DLD1 (cell line): ENCODE measurements around the gene UTS2R.

Experiments used
- in situ Hi-C: cut with HindIII; loops from 2 replicates; pipeline ENCODE4 v1.10.0; 2017; ENCODE audit warnings: low sequenced_read_pairs

UTS2R gene

GRCh38 chr17:82386881-82387704 is 15.5 kb downstream of the UTS2R start:
- in situ Hi-C loops, result no loop called here

GRCh38 chr17:82387705-82388106 is 16.1 kb downstream of the UTS2R start:
- in situ Hi-C loops, result no loop called here

- in situ Hi-C loops, result no loop called here
Observed at GRCh38 chr17:82388223-82388921, 16.8 kb downstream of the UTS2R start.

- in situ Hi-C loops, result no loop called here
Observed at GRCh38 chr17:82388922-82389283, 17.3 kb downstream of the UTS2R start.

- in situ Hi-C loops, result no loop called here
Observed at GRCh38 chr17:82389379-82389778, 17.8 kb downstream of the UTS2R start.

GRCh38 chr17:82390015-82390859 is 18.7 kb downstream of the UTS2R start:
- in situ Hi-C loops, result no loop called here

- in situ Hi-C loops, result no loop called here
Observed at GRCh38 chr17:82390860-82391435, 19.4 kb downstream of the UTS2R start.

GRCh38 chr17:82391496-82392066 is 20.0 kb downstream of the UTS2R start:
- in situ Hi-C loops, result no loop called here

DNA sequence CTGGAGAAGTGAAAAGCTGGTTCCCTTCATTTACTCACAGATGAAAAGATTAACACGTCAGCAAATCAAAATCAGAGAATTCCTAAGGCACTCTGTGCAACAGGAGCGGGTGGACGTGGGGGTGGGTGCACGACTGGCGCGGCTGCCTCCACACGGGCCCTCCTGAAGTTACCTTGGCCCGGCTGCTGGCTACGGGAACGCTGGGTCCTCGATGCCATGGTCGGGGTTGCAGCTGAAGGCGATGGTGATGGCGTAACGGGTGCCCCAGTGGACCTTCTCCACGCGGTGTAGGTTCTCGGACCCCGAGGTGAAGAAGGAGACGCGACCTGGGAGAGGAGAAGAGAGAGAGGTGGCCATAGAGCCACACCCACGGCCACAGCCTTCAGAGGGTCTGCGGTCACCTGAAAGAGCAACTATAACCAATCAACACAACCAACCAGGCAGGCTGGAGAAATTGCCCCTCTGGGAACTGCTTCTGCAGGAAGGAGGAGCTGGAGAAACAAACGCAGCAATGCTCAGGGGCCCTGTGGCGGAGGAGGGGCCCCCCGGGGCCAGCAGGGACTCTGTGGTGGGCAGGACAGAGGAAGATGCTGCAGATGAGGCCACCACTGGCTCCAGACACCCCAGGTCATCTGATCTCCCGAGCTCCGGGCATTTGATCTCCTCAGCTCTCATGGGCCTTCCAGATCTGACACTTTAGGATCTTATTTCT is 20.8 kb downstream of the UTS2R start:
- in situ Hi-C loops, result no loop called here

GRCh38 chr17:82392941-82393340 is 21.4 kb downstream of the UTS2R start:
- in situ Hi-C loops, result no loop called here

GRCh38 chr17:82394278-82394677 is 22.7 kb downstream of the UTS2R start:
- in situ Hi-C loops, result no loop called here

- in situ Hi-C loops, result no loop called here
Observed at GRCh38 chr17:82396601-82397435, 25.3 kb downstream of the UTS2R start.

DNA sequence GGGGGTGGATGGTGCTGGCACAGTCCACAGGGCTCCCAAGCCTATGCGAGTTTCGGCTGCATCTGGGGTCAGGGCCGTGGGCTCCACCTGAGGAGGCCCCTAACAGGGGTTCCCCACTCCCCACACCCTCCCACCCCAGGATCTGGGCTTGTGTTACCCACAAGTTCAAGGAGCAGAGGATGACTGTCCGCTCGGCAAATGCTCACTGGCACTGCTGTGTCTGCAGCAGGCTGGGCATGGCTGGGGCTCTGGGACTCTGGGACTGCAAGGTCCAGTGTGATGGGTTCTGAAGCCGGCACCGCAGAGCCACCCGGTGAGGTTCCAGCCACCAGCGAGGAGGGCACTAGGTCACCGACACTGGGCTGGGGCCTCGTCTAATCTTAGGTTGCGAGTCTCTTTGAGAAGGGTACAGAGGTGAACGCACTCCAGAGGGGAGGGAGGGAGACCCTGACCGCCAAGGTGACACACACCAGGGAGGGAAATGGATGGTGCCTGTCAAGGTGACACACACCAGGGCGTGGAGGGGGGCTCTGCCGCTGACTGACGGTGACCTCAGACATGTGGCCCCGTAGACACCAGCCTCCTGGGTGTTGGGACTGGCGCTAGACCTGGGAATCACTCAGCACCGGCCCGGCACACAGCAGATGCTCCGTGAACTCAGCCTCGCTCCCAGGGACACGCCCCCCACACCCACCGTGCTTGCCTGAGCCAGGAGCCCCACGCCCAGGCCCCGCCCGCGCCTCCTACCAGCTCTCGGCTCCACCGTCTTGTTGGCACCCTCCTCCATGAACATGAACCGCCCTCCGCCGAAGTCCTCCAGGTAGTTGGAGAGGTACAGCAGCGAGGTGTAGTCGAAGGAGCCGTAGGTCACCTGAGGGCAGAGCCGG is 26.1 kb downstream of the UTS2R start:
- in situ Hi-C loops, result no loop called here

GRCh38 chr17:82399041-82399441 is 27.5 kb downstream of the UTS2R start:
- in situ Hi-C loops, result no loop called here

DNA sequence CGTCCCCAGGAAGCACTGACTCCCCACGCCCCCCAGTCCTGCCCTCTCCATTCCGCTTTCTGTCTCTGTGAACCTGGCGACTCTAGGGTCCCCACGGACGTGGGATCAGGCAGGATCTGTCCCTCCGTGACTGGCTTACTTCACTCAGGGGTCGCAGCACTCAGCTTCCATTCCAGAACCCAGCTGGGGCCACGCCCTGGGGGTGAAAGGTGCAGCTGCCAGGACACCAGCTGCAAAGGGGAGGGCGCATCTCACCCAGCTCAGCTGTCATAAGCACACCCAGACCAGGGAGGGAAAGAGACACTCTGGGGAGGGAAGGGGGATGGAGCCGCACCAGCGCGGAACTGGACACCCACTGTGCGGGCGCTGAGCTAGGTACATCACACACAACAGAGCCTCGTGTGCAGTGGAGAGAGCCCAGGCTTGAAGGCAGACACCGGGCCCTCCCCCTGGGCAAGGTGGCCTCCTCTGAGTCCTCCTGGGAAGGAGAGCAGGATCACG is 28.1 kb downstream of the UTS2R start:
- in situ Hi-C loops, result no loop called here

DNA sequence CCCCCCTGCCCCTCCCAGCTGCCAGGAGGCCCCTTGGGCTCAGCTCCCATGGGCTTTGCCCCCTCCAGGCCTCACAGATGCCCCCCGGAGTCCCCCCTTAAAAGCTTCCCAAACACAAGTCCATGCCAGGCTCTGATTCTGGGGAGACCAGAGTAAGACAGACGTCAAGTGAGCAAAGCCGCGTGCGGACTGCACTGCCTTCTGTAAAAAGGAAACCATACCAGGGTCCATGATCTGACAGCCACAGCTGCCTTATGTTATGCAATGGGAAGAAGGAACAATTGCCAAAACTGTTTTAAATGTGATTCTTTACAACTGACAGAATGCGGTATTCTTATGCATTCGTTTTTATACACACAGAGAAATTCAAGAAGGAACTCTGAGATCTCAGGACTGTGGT is 28.6 kb downstream of the UTS2R start:
- in situ Hi-C loops, result no loop called here

GRCh38 chr17:82400830-82401229 is 29.3 kb downstream of the UTS2R start:
- in situ Hi-C loops, result no loop called here

DNA sequence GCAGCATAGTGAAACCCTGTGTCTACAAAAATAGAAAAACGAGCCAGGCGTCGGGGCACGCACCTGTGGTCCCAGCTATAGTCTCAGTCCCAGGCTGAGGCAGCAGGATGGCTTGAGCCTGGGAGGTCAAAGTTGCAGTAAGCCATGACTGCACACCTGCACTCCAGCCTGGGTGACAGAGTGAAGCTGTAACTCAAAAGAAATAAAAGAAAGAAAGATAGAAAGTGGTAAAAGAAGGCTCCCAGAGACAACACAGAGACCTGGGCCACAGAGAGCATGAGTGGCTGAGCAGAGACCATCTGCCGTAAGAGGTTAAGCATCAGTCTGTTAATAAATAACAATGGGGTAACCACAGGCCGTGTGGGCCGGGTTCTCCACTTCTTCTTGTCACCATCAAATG is 31.3 kb downstream of the UTS2R start:
- in situ Hi-C loops, result no loop called here
